Lower leg skin (tissue), 3 donors: Measurements from ENCODE around the gene ALDH1A3.

Experiments used
- POLR2A ChIP-seq, 2 donors: fragments of 450-650 bp; IDR thresholded peaks; one replicate each; pipeline ENCODE4 v1.6.1; 2016 to 2017; ENCODE audit warnings: antibody characterized with exemption in 2 of 2, mild to moderate bottlenecking in 1 of 2, moderate library complexity in 1 of 2
- TF ChIP-seq, protein P1 (sequence below), 3 donors: fragments of 450-650 bp; IDR thresholded peaks; one replicate each; pipeline ENCODE4 v1.5.1; 2016; ENCODE audit warnings: antibody characterized with exemption in 3 of 3, mild to moderate bottlenecking in 3 of 3, moderate library complexity in 2 of 3

DNA sequence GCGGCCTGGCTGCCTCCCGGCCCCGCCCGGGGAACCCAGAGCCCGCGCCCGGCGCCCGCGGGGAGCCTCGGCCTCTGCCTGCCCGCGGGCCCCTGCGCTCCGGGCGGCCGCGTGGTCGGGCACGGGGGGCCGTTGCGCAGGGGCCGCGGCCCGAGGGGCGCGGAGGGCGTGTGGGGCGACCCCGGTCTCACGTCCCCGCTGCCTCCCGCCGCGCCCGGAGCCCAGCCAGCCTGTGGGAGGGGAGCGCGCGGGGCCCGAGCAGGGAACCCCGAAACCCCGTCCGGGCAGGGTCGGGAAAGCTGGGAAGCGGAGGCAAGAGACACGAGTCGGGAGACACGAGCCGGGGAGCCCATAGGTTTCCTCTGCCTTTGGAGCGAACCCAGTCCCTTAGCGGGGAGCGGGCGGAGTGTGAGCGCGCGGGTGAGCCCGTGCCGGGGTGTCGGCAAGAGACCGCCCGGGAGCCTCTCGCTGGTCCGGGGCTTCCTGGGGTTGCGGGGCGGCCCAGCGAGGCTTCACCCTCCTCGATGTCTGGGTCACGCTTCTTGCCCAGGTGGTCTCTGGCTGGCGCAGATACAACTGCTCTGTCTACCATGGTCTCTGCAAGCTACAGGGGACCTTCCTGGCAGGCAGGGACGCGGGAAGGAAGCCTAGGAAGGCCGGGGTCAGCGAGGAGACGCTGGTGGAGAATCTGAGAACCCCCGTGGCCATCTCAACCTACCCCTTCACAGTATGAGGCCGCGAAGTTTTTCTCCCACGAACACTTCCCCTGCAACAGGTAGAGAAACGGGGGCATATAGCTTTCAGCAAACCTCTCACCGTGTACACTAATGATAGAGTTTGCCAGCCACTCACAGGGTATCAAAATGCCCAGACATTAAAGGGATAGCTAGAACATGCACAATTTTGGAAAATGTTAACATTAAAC lies 40.1 kb downstream of the ALDH1A3 start:
- TF ChIP-seq, protein P1, sequence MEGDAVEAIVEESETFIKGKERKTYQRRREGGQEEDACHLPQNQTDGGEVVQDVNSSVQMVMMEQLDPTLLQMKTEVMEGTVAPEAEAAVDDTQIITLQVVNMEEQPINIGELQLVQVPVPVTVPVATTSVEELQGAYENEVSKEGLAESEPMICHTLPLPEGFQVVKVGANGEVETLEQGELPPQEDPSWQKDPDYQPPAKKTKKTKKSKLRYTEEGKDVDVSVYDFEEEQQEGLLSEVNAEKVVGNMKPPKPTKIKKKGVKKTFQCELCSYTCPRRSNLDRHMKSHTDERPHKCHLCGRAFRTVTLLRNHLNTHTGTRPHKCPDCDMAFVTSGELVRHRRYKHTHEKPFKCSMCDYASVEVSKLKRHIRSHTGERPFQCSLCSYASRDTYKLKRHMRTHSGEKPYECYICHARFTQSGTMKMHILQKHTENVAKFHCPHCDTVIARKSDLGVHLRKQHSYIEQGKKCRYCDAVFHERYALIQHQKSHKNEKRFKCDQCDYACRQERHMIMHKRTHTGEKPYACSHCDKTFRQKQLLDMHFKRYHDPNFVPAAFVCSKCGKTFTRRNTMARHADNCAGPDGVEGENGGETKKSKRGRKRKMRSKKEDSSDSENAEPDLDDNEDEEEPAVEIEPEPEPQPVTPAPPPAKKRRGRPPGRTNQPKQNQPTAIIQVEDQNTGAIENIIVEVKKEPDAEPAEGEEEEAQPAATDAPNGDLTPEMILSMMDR (IDR thresholded peaks at IDR 0.05): no peak
- TF ChIP-seq POLR2A (IDR thresholded peaks at IDR 0.05): no peak
